GM21526 (cell line): ENCODE data around the gene VAT1L.

ENCODE experiments used
- ATAC-seq: cut with Tn5 transposase; IDR thresholded peaks from one replicate; pipeline ENCODE4 v1.9.1; 2021; ENCODE audit warnings: moderate library complexity; ENCODE audit not compliant: unreplicated experiment, low FRiP score

The VAT1L gene, protein sequence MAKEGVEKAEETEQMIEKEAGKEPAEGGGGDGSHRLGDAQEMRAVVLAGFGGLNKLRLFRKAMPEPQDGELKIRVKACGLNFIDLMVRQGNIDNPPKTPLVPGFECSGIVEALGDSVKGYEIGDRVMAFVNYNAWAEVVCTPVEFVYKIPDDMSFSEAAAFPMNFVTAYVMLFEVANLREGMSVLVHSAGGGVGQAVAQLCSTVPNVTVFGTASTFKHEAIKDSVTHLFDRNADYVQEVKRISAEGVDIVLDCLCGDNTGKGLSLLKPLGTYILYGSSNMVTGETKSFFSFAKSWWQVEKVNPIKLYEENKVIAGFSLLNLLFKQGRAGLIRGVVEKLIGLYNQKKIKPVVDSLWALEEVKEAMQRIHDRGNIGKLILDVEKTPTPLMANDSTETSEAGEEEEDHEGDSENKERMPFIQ

GRCh38 chr16:77788181-77789084 is at the start of gene VAT1L:
VAT1L (plus strand) TSS chr16:77788564; CDS start chr16:77788683, 119 bp downstream.
- ATAC-seq: no peak

DNA sequence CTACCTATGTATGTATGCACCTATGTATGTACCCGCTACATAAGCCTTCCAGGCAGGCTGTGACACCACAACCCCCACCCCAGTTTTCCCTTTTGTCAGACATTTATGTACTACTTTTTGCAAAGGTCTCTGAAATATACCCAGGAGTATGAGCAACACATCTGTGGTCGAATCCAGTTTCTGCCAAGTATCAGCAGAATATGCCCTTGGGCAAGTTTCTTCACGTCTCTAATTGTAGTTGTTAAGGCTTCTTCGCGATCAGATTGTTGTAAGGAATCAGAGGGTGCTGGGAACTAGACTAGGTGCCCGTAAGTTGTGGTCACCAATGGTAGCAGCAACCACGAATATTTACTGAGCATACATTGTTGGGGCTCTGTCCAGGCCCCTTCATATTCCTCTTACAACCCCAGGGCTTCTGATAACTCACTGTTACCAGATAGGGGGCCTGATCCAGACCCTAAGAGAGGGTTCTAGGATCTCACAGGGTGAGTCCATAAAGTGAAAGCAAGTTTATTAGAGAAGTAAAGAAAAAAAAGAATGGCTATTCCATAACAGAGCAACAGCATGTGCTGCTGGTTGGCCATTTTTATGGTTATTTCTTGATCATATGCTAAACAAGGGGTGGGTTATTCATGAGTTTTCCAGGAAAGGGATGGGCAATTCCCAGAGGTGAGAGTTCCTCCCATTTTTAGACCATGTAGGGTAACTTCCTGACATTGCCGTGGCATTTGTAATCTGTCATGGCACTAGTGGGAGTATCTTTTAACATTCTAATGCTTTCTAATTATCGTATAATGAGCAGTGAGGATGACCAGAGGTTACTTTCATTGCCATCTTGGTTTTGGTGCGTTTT is 49.4 kb upstream of the VAT1L start:
- no peak for ATAC-seq

DNA sequence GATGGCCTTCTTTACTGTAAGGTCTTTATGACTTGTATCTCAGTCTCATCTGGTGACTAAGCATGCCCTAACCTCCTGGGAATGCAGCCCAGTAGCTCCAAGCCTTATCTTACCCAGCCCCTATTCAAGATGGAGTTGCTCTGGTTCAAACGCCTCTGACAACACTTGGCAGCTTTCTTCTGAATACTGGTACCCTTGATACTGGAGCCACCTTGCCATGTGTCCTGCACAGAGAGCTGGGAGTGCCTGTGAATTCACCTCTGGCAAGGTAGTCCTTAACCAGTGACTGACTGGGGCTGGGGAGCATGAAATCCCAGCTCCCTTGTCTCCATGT is 48.8 kb upstream of the VAT1L start:
- ATAC-seq: no peak

DNA sequence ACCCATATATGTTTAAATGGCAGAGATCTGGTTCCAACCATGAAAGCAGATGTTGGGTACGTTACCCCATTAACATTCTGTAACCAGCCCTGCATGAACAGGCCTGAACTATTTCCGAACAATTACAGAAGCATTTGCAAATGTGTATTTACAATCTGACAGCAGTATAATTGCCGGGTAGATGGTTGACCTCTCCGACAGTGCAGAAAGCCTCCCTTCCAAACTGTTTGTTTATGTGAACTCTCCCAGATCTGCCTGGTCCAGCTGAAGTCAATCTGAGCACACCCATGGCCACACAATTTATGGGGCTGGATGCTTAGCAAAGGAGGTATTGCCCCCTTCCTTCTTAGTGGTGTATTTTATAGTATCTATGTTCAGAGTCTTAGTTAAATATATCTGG is 44.2 kb upstream of the VAT1L start:
- no peak for ATAC-seq

GRCh38 chr16:77745972-77746371 is 42.4 kb upstream of the VAT1L start:
- ATAC-seq: no peak

DNA sequence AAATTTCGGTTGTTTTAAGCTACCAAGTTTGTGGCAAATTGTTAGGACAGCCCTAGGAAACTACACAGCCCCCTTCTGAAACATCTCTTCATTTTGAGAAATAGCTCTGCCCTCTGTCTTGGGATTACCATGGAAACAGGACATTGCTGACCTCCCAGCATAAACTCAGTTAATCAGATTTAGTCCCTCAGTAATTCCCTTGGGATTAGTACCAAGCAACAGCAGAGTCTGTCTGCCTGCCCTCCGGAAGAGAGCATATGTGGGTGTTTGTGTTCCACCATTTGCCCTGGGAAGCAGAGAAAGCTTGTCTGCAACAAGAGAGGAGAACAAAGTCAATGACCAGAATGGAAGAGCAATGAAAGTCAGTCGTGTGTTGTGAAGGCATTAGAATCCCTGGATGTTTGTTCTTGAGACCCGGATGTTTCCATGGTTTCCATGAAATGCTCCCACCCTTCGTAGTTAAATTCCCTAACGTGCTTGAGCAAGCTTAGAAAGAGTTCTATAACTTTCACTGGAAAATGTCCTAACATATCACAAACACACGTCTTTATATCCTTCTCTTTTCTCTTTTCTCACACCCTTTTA is 39.9 kb upstream of the VAT1L start:
- ATAC-seq: no peak

DNA sequence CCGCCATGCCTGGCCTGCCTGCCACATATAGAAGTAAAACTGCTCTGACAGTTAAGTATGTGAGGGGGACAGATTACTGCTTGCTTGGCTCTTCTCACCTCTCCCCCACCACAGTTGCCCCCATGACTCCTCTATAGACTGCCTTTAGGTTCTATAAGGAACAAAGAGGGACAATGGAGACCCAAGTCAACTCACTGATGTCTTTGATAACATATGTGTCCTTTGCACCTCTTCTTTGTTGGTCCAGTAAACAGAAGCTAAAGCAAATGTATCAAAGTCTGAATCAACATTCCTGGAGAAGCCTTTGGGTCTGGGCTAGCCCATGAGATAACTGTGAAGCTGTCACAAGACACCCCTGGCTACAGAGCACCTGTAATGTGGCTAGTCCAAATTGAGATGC is 38.9 kb upstream of the VAT1L start:
- no peak for ATAC-seq

DNA sequence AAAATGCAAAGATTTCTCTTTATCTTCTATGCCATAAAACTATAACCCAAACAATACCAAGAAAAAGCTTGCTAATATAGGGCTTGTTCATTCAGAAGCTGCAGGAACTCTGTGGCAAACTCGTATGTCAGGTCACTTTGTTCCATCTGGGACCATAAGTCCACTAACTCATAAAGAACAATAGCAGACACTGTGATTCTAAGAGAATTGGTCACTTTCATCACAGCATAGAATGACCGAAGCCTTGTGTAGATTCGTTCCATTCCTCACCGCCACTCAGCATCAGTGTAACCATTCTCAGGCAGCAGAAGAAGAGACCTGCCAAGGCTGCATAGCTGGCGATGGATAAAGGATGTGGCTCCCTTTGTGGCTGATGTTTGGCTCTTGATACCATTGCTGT is 30.3 kb upstream of the VAT1L start:
- ATAC-seq: no peak

- ATAC-seq: no peak
Measured at GRCh38 chr16:77758508-77758907, 29.9 kb upstream of the VAT1L start.

- ATAC-seq: no peak
Measured at GRCh38 chr16:77759201-77759600, 29.2 kb upstream of the VAT1L start.

GRCh38 chr16:77759821-77760220 is 28.5 kb upstream of the VAT1L start:
- ATAC-seq: no peak

DNA sequence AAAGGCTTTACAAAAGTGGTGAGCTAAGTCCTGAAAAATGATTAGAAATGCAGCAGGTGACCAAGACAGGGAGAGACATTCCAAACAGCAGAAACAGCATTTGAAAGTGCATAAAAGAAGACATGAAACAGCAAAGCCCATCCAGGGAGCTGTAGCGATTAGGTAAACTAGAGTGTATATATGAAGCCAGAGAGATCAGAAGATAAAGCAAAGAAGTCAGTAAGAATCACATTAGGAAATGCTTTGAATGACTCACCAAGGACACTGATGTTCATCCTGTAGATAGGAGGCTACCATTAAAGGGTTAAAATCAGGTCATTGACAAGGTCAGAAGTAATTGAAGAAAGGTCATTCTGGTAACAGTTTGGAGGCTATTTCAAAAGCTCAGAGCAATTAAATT is 27.6 kb upstream of the VAT1L start:
- ATAC-seq: no peak

- ATAC-seq: no peak
Measured at GRCh38 chr16:77761204-77761603, 27.2 kb upstream of the VAT1L start.

- no peak for ATAC-seq
Measured at GRCh38 chr16:77762262-77762661, 26.1 kb upstream of the VAT1L start.

GRCh38 chr16:77763994-77764393 is 24.4 kb upstream of the VAT1L start:
- no peak for ATAC-seq

DNA sequence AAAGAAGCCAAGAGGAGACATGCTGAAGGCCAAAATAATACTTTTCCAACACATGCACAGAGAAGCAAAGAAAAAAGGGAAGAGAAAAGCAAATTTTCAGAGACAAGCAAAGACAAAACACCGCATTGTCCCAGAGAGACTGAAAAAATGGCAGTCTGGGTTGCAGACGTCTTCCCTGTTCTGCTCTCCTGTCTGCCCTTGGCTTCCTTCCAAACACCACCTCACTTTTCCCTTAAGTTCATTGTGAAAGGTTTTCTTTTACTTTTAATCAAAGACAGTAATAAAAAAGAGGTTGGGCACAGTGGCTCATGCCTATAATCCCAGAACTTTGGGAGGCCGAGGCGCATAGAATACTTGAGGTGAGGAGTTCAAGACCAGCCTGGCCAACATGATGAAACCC is 21.2 kb upstream of the VAT1L start:
- no peak for ATAC-seq

DNA sequence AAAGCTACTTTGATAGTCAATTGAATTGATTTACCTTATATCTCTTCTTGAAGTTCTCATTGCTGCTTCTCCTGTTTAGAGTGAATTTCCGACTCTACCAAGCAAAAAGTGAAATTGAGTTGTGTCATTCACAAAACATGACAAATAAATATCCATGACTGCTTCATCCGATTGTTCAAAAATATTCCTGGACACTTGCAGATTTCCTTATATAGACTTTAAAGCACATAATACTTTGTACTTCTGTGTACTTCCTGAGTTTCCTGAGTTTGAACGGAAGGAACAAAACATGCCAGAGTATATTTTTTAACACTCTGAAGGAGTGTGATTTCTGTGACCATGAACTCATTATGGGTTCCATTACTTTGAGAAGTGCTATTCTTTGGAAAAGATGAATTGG is 20.5 kb upstream of the VAT1L start:
- no peak for ATAC-seq

DNA sequence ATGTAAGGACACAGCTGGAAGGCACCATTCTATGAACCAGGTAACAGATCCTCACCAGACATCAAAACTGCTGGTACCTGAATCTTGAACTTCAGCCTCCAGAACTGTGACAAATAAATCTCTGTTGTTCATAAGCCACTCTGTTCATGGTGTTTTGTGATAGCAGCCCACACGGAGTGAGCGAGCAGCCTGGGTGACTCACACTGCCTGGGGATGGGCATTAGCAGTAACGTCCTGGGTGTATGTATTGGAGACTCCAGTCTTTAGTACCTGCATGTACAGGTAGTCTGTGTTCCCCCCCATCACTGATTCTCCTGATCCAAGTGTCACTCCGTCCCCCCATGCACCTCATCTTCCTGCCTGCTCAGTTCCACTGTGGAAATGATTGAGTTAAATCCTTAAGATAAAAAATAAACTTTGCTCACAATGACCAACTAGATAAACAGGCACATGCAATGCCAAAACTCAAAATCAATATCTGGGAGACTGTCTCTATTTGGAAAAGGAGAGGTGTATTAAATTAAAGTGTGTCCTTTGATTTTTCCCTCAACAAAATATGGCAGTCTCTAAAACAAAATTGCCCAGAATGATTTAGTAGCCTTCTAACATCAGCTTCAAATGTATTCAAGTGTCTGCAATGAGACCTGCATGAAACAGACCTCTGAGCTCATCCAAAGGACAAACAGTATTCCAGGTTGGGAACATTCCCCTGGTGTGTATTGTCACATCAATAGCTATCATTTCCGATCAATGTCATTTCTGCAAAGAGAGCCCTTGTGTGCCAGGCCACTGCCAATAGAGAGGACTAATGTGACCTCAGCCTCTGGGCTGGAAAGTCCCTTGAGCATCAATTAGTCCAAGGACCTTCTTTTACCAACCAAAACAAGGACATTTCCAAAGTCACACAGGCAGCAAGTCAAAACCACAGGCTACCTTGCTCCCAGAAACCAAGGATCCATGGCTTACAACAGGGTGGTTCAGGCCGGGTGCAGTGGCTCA is 12.2 kb upstream of the VAT1L start:
- ATAC-seq: no peak

DNA sequence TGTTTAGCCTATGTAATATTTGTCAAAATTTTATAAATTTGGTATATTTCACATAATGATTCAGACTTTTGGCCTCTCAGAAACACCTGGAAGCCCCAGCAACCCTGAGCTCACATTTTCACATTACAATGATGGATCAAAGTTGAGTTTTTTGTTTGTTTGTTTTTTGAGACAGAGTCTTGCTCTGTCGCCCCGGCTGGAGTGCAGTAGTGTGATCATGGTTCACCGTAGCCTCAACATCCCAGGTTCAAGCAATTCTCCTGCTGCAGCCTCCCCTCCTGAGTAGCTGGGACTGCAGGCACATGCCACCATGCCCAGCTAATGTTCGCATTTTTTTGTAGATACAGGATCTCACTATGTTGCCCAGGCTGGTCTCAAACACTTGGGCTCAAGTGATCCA is 10.6 kb upstream of the VAT1L start:
- no peak for ATAC-seq
